Fibroblast of the aortic adventitia (primary cell): Measurements from ENCODE around the gene CCNY. TPM values are rescaled to one million over a fixed set of nuclear protein-coding genes. Genes with fewer than 3 reads are reported as not detected.

Source experiments
- DNase-seq: peaks from one replicate; pipeline ENCODE4 v3.0.0-alpha.2; 2010; ENCODE audit warnings: low read depth
- H3K4me3 ChIP-seq: 2 replicates; pipeline ENCODE4 v1.5.1; 2011; ENCODE audit warnings: low read depth, mild to moderate bottlenecking, control low read depth, low read length, moderate library complexity
- total RNA-seq: library from RNA; depleted of rRNA; stranded (reverse); fragments of >200 nt; gene quantifications from 2 replicates; pipeline ENCODE4 v1.2.3, GENCODE V29; 2012; ENCODE audit warnings: low replicate concordance
- TF ChIP-seq, protein P1 (sequence below): IDR thresholded peaks from 2 replicates; pipeline ENCODE4 v1.5.1; 2011; ENCODE audit warnings: mild to moderate bottlenecking, low read length, control low read depth, inconsistent platforms; ENCODE audit not compliant: insufficient read depth

The CCNY gene
- total RNA-seq, 1 donor = 55.4 TPM

DNA sequence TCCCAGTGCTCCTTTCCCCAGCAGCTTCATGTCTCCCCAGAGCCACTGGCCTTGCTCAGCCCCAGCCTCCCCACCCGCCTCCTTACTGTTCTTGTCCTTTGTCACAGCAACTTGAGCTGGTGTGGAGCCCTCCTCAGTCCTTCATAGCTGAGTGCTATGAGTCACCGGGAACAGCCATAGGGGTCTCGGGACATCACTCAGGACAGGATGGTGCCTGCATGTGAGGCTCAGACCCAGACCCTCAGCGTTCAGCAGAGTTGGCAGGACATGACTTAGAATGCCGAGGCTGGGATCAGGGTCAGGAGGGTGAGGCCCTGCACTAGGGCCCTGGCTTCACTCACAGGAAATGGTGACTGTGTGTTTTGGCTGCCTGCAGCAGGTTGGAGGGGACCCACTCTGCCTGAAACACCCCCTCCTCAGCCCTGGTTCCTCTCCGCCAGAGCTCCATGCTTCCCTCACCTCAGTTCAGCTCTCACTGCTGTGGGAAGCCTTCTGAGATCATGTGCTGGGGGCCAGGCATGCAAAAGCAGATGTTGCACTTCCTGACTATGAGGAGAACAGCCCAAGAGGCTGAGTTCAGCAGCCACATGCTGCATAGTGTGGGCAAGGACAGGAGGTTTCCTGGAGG lies 228.1 kb downstream of the CCNY start:
- peak; percentile 52 for DNase-seq
- TF ChIP-seq, protein P1, sequence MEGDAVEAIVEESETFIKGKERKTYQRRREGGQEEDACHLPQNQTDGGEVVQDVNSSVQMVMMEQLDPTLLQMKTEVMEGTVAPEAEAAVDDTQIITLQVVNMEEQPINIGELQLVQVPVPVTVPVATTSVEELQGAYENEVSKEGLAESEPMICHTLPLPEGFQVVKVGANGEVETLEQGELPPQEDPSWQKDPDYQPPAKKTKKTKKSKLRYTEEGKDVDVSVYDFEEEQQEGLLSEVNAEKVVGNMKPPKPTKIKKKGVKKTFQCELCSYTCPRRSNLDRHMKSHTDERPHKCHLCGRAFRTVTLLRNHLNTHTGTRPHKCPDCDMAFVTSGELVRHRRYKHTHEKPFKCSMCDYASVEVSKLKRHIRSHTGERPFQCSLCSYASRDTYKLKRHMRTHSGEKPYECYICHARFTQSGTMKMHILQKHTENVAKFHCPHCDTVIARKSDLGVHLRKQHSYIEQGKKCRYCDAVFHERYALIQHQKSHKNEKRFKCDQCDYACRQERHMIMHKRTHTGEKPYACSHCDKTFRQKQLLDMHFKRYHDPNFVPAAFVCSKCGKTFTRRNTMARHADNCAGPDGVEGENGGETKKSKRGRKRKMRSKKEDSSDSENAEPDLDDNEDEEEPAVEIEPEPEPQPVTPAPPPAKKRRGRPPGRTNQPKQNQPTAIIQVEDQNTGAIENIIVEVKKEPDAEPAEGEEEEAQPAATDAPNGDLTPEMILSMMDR = no peak
- H3K4me3 ChIP-seq = no peak overlapping the region

DNA sequence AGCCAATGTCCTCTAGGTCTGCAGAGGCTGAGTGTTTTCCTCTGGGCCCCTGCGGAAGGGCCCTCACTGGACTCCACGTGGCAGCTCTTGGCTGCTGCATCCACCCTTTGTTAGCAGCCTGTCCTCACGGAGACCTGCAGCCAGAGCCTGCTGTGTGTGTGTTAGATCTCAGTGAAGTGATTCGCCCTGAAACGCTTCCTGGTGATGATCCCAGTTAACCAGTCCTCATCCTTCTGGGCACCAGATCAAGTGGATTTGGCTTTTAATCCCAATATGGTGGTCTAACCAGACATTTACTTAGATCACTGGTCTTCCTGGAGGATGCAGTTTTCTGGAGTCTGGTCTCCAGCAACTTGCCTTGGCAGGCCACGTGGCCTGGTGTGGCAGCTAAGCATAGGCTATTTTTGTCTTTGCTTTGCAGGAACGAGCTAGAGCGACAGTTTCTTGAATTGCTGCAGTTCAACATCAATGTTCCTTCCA lies 229.3 kb downstream of the CCNY start:
- no peak overlapping the region for H3K4me3 ChIP-seq
- TF ChIP-seq, protein P1 = peak; percentile 4
- DNase-seq = peak; percentile 80

DNA sequence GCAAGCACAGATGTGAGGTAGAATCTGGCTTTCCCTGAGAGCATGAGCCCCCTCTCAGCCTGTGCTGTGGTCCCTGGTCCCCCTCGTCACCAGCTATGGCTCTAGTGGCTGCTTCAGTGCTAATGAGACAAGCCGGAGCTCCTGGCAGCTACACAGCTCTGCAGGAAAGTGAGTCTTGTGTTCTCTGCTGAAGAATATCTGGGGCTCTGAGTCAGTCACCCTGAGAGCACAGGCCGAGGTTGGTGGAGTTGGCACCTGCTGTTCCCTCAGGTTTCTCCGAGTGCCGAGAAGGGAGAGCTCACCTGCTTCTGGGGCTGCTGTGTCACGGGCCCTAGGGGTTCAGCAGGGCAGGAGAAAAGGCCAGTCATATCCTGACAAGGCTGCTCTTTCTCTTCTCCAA lies 231.6 kb downstream of the CCNY start:
- DNase-seq = no peak
- TF ChIP-seq, protein P1 = no peak
- H3K4me3 ChIP-seq = no peak overlapping the region

DNA sequence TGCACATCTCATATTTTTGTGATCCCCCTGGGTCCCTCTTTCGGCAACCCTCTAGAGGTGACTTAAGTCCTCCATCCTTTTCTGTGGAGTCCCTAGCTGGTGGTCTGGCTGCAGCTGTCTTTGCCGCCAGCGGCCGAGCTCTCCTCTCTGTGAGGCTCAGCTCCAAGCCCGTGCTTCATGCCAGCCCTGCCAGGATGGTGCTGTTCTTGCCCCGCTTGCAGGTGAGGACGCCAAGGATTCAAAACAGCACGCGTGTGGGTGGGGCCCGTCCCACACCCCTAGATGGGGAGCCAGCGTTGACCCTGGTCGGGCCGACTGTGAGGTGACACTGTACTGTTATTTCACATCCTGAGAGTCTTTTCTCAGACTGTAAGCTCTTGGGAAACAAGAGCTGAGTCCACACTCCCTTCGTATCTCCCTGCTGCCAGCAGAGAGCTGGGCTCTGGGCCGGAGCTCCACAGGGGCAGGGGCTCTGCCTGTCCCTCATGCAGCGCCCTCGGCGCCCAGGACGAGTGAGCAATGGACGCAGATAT lies 232.2 kb downstream of the CCNY start:
- no peak for DNase-seq
- no peak overlapping the region for H3K4me3 ChIP-seq
- TF ChIP-seq, protein P1 = no peak

DNA sequence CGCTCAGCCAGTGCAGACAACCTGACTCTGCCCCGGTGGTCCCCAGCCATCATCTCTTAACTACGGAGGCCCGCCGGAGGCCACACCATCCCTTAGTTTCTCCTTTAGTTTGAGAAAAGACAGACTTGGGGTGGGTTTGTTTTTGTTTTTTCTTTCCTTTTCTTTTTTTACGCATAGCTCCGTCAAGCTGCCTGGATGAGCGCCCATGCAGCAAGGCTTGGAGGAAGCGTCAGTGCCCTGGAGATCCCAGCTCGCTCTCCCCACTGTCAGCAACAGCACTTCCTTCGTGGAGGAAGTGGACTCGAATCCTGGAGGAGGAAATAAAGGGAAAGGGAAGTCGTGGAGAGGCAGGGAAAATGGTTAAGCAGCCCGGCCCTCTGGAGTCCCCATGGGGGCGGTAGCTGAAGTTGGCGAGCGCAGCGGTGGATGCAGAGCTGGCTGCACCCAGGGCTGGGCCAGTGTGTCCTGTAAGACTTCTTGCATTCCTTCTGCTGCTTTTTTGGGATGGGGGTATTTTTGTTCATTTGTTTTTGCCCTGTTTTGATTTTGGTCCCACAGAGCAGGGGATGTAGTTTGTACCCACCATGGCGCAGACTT lies 232.9 kb downstream of the CCNY start:
- TF ChIP-seq, protein P1 = no peak
- no peak for DNase-seq
- H3K4me3 ChIP-seq = no peak overlapping the region

DNA sequence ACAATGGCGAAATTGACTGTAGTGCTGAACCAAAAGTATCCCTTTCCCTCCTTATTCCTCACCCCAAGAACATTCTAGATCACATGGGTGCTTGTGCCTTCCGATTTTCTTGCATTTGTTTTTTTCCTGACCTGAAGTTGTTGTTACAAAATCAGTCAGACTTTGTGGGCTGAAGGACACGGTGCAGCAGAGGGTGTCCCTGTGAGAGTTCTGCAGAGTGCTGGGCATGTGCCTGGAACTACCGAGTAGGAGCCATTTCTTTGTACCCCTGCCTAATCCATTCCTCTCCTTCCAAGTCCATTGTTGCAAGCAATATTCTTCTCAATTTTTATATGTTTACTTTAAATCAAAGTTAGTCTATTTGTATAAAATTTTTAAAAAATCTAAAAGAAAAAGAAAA lies 233.5 kb downstream of the CCNY start:
- no peak for DNase-seq
- TF ChIP-seq, protein P1 = no peak
- H3K4me3 ChIP-seq = no peak overlapping the region
